Stimulated activated CD4-positive, alpha-beta T cell treated with anti-CD3 and anti-CD28 coated beads, Interleukin-12 subunit alpha, Interleukin-12 subunit beta, amount 100 ng/mL, for 48 hours (primary cell): ENCODE data around the gene TET1.
"Not testable (repeated sequence)": the region's sequence is repeated elsewhere in the genome, so short reads cannot be mapped to it uniquely, and the experiment has no call there.

Source experiments
- DNase-seq, 3 donors: peaks; one replicate each; pipeline ENCODE4 v3.0.0-alpha.2; 2020; ENCODE audit warnings: low read depth in 2 of 3, low spot score in 1 of 3

The TET1 gene

GRCh38 chr10:68562661-68563570 lies 2.8 kb downstream of the TET1 start:
- no peak for DNase-seq

GRCh38 chr10:68564712-68565111 lies 4.6 kb downstream of the TET1 start:
- no peak for DNase-seq

GRCh38 chr10:68565658-68566057 lies 5.5 kb downstream of the TET1 start:
- DNase-seq = no peak

GRCh38 chr10:68566351-68566750 lies 6.2 kb downstream of the TET1 start:
- no peak for DNase-seq

GRCh38 chr10:68566955-68567354 lies 6.8 kb downstream of the TET1 start:
- no peak for DNase-seq

- no peak for DNase-seq
Measured at GRCh38 chr10:68572151-68572550, 12.0 kb downstream of the TET1 start.

- DNase-seq = no peak
Measured at GRCh38 chr10:68574051-68574450, 13.9 kb downstream of the TET1 start.

- no peak for DNase-seq
Measured at GRCh38 chr10:68576118-68576517, 16.0 kb downstream of the TET1 start.

- DNase-seq = no peak
Measured at GRCh38 chr10:68578974-68579373, 18.8 kb downstream of the TET1 start.

- DNase-seq = not testable (repeated sequence)
Measured at GRCh38 chr10:68584187-68584586, 24.1 kb downstream of the TET1 start.

- DNase-seq = no peak
Measured at GRCh38 chr10:68586606-68587305, 26.6 kb downstream of the TET1 start.

GRCh38 chr10:68594405-68594804 lies 34.3 kb downstream of the TET1 start:
- no peak for DNase-seq

GRCh38 chr10:68595513-68595912 lies 35.4 kb downstream of the TET1 start:
- DNase-seq = no peak

GRCh38 chr10:68597407-68597806 lies 37.3 kb downstream of the TET1 start:
- no peak for DNase-seq

GRCh38 chr10:68598978-68599770 lies 39.0 kb downstream of the TET1 start:
- no peak for DNase-seq

- no peak for DNase-seq
Measured at GRCh38 chr10:68599771-68600040, 39.6 kb downstream of the TET1 start.

GRCh38 chr10:68600041-68600778 lies 40.1 kb downstream of the TET1 start:
- DNase-seq = peak; percentile 21 to 34 (median 28)

- no peak for DNase-seq
Measured at GRCh38 chr10:68601501-68602265, 41.5 kb downstream of the TET1 start.

GRCh38 chr10:68602434-68602833 lies 42.3 kb downstream of the TET1 start:
- no peak for DNase-seq

- no peak for DNase-seq
Measured at GRCh38 chr10:68603766-68604165, 43.6 kb downstream of the TET1 start.
